ENCODE results near the gene OTOS. TPM values are rescaled to one million over a fixed set of nuclear protein-coding genes. Genes with fewer than 3 reads are reported as not detected.

OTOS gene
- total RNA-seq, 2 donors from 2014 or later: not detected

GRCh38 chr2:240149943-240150784, 9.7 kb upstream of the OTOS start:
- no peak overlapping the region for H3K27ac ChIP-seq
- no peak overlapping the region for H3K4me3 ChIP-seq
- no peaks in the 10 kb centered on the region for H3K27me3 ChIP-seq (replicated peaks; ENCODE audit: insufficient read depth)
- WGBS: 36% methylated on average over 12 of the region's 12 CpGs
- DNase-seq (ENCODE audit: low spot score): no peak
- TF ChIP-seq POLR2AphosphoS5 (IDR thresholded peaks at IDR 0.05) (no peak), POLR2A (IDR thresholded peaks at IDR 0.05) (no peak), CTCF (IDR thresholded peaks at IDR 0.05) (peak; percentile 13 to 59 (median 36))
- no peaks in the 10 kb centered on the region for H3K9me3 ChIP-seq
- no peaks in the 10 kb centered on the region for H3K4me1 ChIP-seq (replicated peaks)
- no peaks in the 10 kb centered on the region for H3K36me3 ChIP-seq
- intact Hi-C loops (cut with DNase I): no loop called here

- Histone ChIP-seq H3K9me3 (no peaks in the 10 kb centered on the region), H3K36me3 (no peaks in the 10 kb centered on the region), H3K4me1 (replicated peaks) (no peaks in the 10 kb centered on the region), H3K27ac (no peak overlapping the region), H3K4me3 (no peak overlapping the region), H3K27me3 (replicated peaks; ENCODE audit: insufficient read depth) (no peaks in the 10 kb centered on the region)
- WGBS: 84% methylated on average over 20 of the region's 20 CpGs
- intact Hi-C loops (cut with DNase I): no loop called here
- DNase-seq (ENCODE audit: low spot score): no peak
- no peak for TF ChIP-seq POLR2A (IDR thresholded peaks at IDR 0.05)
- TF ChIP-seq CTCF (IDR thresholded peaks at IDR 0.05): no peak
- TF ChIP-seq POLR2AphosphoS5 (IDR thresholded peaks at IDR 0.05): no peak
Observed at GRCh38 chr2:240147911-240148587, 7.6 kb upstream of the OTOS start.

GRCh38 chr2:240147382-240147781, 6.9 kb upstream of the OTOS start:
- Histone ChIP-seq H3K27ac (no peak overlapping the region), H3K36me3 (no peaks in the 10 kb centered on the region), H3K9me3 (no peaks in the 10 kb centered on the region), H3K27me3 (replicated peaks; ENCODE audit: insufficient read depth) (no peaks in the 10 kb centered on the region), H3K4me3 (no peak overlapping the region), H3K4me1 (replicated peaks) (no peaks in the 10 kb centered on the region)
- 81% methylated on average over 5 of the region's 5 CpGs for WGBS
- DNase-seq (ENCODE audit: low spot score): no peak
- no peak for TF ChIP-seq CTCF (IDR thresholded peaks at IDR 0.05)
- TF ChIP-seq POLR2AphosphoS5 (IDR thresholded peaks at IDR 0.05): no peak
- no peak for TF ChIP-seq POLR2A (IDR thresholded peaks at IDR 0.05)
- intact Hi-C loops (cut with DNase I): no loop called here

GRCh38 chr2:240146627-240147278, 6.3 kb upstream of the OTOS start:
- H3K36me3 ChIP-seq: no peaks in the 10 kb centered on the region
- TF ChIP-seq CTCF (IDR thresholded peaks at IDR 0.05): no peak
- no peak for TF ChIP-seq POLR2A (IDR thresholded peaks at IDR 0.05)
- TF ChIP-seq POLR2AphosphoS5 (IDR thresholded peaks at IDR 0.05): no peak
- no peak overlapping the region for H3K27ac ChIP-seq
- no peaks in the 10 kb centered on the region for H3K9me3 ChIP-seq
- DNase-seq (ENCODE audit: low spot score): no peak
- intact Hi-C loops (cut with DNase I): no loop called here
- H3K4me3 ChIP-seq: no peak overlapping the region
- no peaks in the 10 kb centered on the region for H3K27me3 ChIP-seq (replicated peaks; ENCODE audit: insufficient read depth)
- WGBS: 73% methylated on average over 12 of the region's 12 CpGs
- H3K4me1 ChIP-seq (replicated peaks): no peaks in the 10 kb centered on the region

All from prostate gland (tissue), 2 donors.